Endothelial cell of umbilical vein (primary cell): ENCODE results near the gene PDE4B. TPM values are rescaled to one million over a fixed set of nuclear protein-coding genes. Genes with fewer than 3 reads are reported as not detected.

Experiments
- BruUV-seq: library from RNA; stranded (reverse); fragments of 400-500 nt; replicated peaks from 2 replicates; lab custom pipeline; 2021; lab: Mats Ljungman, UMichigan
- CTCF ChIA-PET: fragments of 300-600, 350-600 bp; sonication (Branson Sonifier 250); formaldehyde crosslinking; loops from one replicate; lab custom pipeline; 2021; ENCODE audit warnings: antibody characterized with exemption, inconsistent platforms; lab: Charles Lee
- POLR2A ChIA-PET: fragments of 300-600, 350-600 bp; sonication (Branson Sonifier 250); formaldehyde crosslinking; loops from one replicate; lab custom pipeline; 2021; ENCODE audit warnings: antibody characterized with exemption, inconsistent platforms; lab: Charles Lee
- DNase-seq: peaks from one replicate; pipeline ENCODE4 v3.0.0-alpha.2; 2011; ENCODE audit warnings: low read depth, low spot score
- FAIRE-seq: peaks from 2 replicates; lab custom pipeline; 2011; peaks lifted over from hg19 to GRCh38; lab: Jason Lieb, UNC
- H2AFZ ChIP-seq: 2 replicates; pipeline ENCODE4 v1.6.0; 2012; ENCODE audit warnings: low read depth, low read length, control low read depth, inconsistent platforms
- H3K27ac ChIP-seq: 2 replicates; pipeline ENCODE4 v1.5.1; 2011; ENCODE audit warnings: low read depth, mild to moderate bottlenecking, control low read depth, low read length, moderate library complexity; ENCODE audit not compliant: insufficient read depth
- H3K27me3 ChIP-seq, 2 experiments: 2 replicates each; pipeline versions ENCODE4 v1.6.0 to v1.6.1; 2011; ENCODE audit warnings: low read length in 2 of 2, mixed read lengths in 1 of 2; ENCODE audit not compliant: control insufficient read depth in 2 of 2, insufficient read depth in 2 of 2
- H3K36me3 ChIP-seq, 2 experiments: 2 replicates in 1 of 2; 3 replicates in 1 of 2; pipeline ENCODE4 v1.5.1; 2011; ENCODE audit warnings: low read length in 2 of 2, mild to moderate bottlenecking in 1 of 2, moderate library complexity in 1 of 2; ENCODE audit not compliant: control insufficient read depth in 2 of 2, insufficient read depth in 2 of 2; ENCODE audit errors: extremely low read depth in 1 of 2
- H3K4me1 ChIP-seq: 3 replicates; pipeline ENCODE4 v1.5.1; 2011; ENCODE audit warnings: mild to moderate bottlenecking, low read length; ENCODE audit not compliant: control insufficient read depth, insufficient read depth; ENCODE audit errors: extremely low read depth
- H3K4me2 ChIP-seq: 2 replicates; pipeline ENCODE4 v1.6.1; 2011; ENCODE audit warnings: low read length, control low read depth, mixed read lengths; ENCODE audit not compliant: insufficient read depth
- H3K4me3 ChIP-seq, 3 experiments: fragments of 200-600 bp in 1 of 3; sonication (generic), shearing (Covaris generic) in 1 of 3; replicated peaks in 1 of 3; 2 replicates each; pipeline ENCODE4 v1.5.1; 2011 to 2016; ENCODE audit warnings: control low read depth in 3 of 3, low read length in 3 of 3, mild to moderate bottlenecking in 2 of 3, inconsistent platforms in 1 of 3, low read depth in 1 of 3, moderate library complexity in 1 of 3; ENCODE audit not compliant: insufficient read depth in 1 of 3
- H3K79me2 ChIP-seq: 2 replicates; pipeline ENCODE4 v1.6.0; 2012; ENCODE audit warnings: low read length, inconsistent platforms; ENCODE audit not compliant: control insufficient read depth, insufficient read depth
- H3K9ac ChIP-seq: replicated peaks from 2 replicates; pipeline ENCODE3; 2011; ENCODE audit warnings: low read length, control low read depth; ENCODE audit not compliant: insufficient read depth; ENCODE audit errors: extremely low read depth
- H3K9me1 ChIP-seq: replicated peaks from 3 replicates; pipeline ENCODE4 v1.6.0; 2011; ENCODE audit warnings: mild to moderate bottlenecking, low read length; ENCODE audit not compliant: control insufficient read depth, insufficient read depth; ENCODE audit errors: extremely low read depth
- H3K9me3 ChIP-seq: replicated peaks from 2 replicates; pipeline ENCODE4 v1.5.1; 2012; ENCODE audit warnings: low read length, inconsistent platforms; ENCODE audit not compliant: control insufficient read depth, insufficient read depth
- H4K20me1 ChIP-seq: replicated peaks from 2 replicates; pipeline ENCODE3; 2011; ENCODE audit warnings: mild to moderate bottlenecking, low read length; ENCODE audit not compliant: control insufficient read depth, insufficient read depth; ENCODE audit errors: extremely low read depth
- EZH2 ChIP-seq: IDR thresholded peaks from 2 replicates; pipeline ENCODE4 v1.6.1; 2012; ENCODE audit warnings: borderline replicate concordance, low read depth, mild to moderate bottlenecking, moderate library complexity, low read length, inconsistent platforms; ENCODE audit not compliant: severe bottlenecking
- FOS ChIP-seq: IDR thresholded peaks from 2 replicates; pipeline ENCODE4 v1.6.1; 2011; ENCODE audit warnings: mild to moderate bottlenecking, low read length, moderate library complexity, borderline replicate concordance; ENCODE audit not compliant: insufficient read depth
- GATA2 ChIP-seq: IDR thresholded peaks from 2 replicates; pipeline ENCODE4 v1.7.0; 2011; ENCODE audit warnings: low read depth, mild to moderate bottlenecking, moderate library complexity, mixed read lengths, low read length; ENCODE audit not compliant: insufficient read length, insufficient read depth
- JUN ChIP-seq: IDR thresholded peaks from 2 replicates; pipeline ENCODE4 v1.6.1; 2011; ENCODE audit warnings: borderline replicate concordance, low read depth; ENCODE audit not compliant: insufficient read length, insufficient read depth
- MYC ChIP-seq: IDR thresholded peaks from one replicate; pipeline ENCODE4 v1.6.1; 2011; ENCODE audit warnings: mild to moderate bottlenecking, low read depth, low read length
- POLR2A ChIP-seq: IDR thresholded peaks from 2 replicates; pipeline ENCODE4 v1.6.1; 2012; ENCODE audit warnings: low read depth, mild to moderate bottlenecking, control low read depth, low read length
- POLR2AphosphoS5 ChIP-seq: IDR thresholded peaks from 2 replicates; pipeline ENCODE4 v1.6.1; 2012; ENCODE audit warnings: low read depth, mild to moderate bottlenecking, control low read depth, low read length, moderate library complexity; ENCODE audit not compliant: insufficient read depth
- dilution Hi-C: fragments of 300-500 bp; cut with MboI; formaldehyde crosslinking; loops from one replicate; pipeline ENCODE4 v1.15.0; 2019; ENCODE audit warnings: low sequenced_read_pairs; ENCODE audit not compliant: extremely low pct_ligation_motif_present
- intact Hi-C: fragments of 100-400 bp; cut with micrococcal nuclease; formaldehyde crosslinking; loops from one replicate; pipeline ENCODE4 v1.10.0; 2022
- polyA plus RNA-seq, 4 experiments: library from polyadenylated mRNA; depleted of rRNA in 3 of 4; stranded (reverse) in 3 of 4; unstranded in 1 of 4; fragments of >200 nt; gene quantifications; 2 replicates each; pipeline versions ENCODE4 v1.2.1 to v1.2.3, GENCODE V29; 2011 to 2012; ENCODE audit warnings: missing spikeins in 1 of 4
- total RNA-seq: library from RNA; stranded (reverse); gene quantifications from 2 replicates; pipeline ENCODE4 v1.2.3, GENCODE V29; 2021
- TF ChIP-seq, protein P1 (sequence below): IDR thresholded peaks from 2 replicates; pipeline ENCODE4 v1.6.1; 2011; ENCODE audit not compliant: insufficient read depth, insufficient read length
- TF ChIP-seq, protein P2 (sequence below), 2 donors: IDR thresholded peaks; 1 replicate in 1 of 2; 2 replicates in 1 of 2; pipeline ENCODE4 v1.5.1; 2011; ENCODE audit warnings: low read length in 2 of 2, mild to moderate bottlenecking in 2 of 2, moderate library complexity in 2 of 2, control low read depth in 1 of 2, inconsistent platforms in 1 of 2, low read depth in 1 of 2; ENCODE audit not compliant: insufficient read depth in 1 of 2; ENCODE audit errors: extremely low read depth in 1 of 2

The PDE4B gene
- total and polyA plus RNA-seq, 2 donors (not counting 3 experiments of a cell fraction or from before 2014, with no cell fraction given): 63.5 to 69.8 TPM

GRCh38 chr1:66214901-66215300 lies 422.2 kb downstream of the PDE4B start:
- H3K9ac ChIP-seq: no peak overlapping the region
- POLR2A ChIA-PET: no interaction called here
- no peak overlapping the region for H3K4me3 ChIP-seq
- no peaks in the 10 kb centered on the region for H3K9me3 ChIP-seq
- FAIRE-seq: no peak
- no peaks in the 10 kb centered on the region for H4K20me1 ChIP-seq
- no peaks in the 10 kb centered on the region for H3K9me1 ChIP-seq
- BruUV-seq: no TSS peak
- H3K27ac ChIP-seq: no peak overlapping the region
- CTCF ChIA-PET: no interaction called here
- no peaks in the 10 kb centered on the region for H3K36me3 ChIP-seq
- H2AFZ ChIP-seq: no peak overlapping the region
- H3K79me2 ChIP-seq: no peaks in the 10 kb centered on the region
- peaks cover 0 to 2% of the 10 kb centered on the region in 2 experiments for H3K27me3 ChIP-seq
- dilution Hi-C loops (no loop called here), intact Hi-C loops (no loop called here)
- no peak overlapping the region for H3K4me2 ChIP-seq
- no peak for TF ChIP-seq GATA2
- TF ChIP-seq EZH2: no peak
- TF ChIP-seq MYC: no peak
- no peak for TF ChIP-seq POLR2AphosphoS5
- TF ChIP-seq FOS: no peak
- TF ChIP-seq, protein P1, sequence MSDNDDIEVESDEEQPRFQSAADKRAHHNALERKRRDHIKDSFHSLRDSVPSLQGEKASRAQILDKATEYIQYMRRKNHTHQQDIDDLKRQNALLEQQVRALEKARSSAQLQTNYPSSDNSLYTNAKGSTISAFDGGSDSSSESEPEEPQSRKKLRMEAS: no peak
- TF ChIP-seq, protein P2, sequence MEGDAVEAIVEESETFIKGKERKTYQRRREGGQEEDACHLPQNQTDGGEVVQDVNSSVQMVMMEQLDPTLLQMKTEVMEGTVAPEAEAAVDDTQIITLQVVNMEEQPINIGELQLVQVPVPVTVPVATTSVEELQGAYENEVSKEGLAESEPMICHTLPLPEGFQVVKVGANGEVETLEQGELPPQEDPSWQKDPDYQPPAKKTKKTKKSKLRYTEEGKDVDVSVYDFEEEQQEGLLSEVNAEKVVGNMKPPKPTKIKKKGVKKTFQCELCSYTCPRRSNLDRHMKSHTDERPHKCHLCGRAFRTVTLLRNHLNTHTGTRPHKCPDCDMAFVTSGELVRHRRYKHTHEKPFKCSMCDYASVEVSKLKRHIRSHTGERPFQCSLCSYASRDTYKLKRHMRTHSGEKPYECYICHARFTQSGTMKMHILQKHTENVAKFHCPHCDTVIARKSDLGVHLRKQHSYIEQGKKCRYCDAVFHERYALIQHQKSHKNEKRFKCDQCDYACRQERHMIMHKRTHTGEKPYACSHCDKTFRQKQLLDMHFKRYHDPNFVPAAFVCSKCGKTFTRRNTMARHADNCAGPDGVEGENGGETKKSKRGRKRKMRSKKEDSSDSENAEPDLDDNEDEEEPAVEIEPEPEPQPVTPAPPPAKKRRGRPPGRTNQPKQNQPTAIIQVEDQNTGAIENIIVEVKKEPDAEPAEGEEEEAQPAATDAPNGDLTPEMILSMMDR (IDR thresholded peaks at IDR 0.05; ENCODE audit: extremely low read depth in 1 of 2, insufficient read depth in 1 of 2, low read depth in 1 of 2, low read length in 2 of 2): no peak
- TF ChIP-seq POLR2A: no peak
- no peak for TF ChIP-seq JUN
- DNase-seq: no peak
- H3K4me1 ChIP-seq: no peaks in the 10 kb centered on the region
